G401 (cell line): ENCODE data around the gene ACOT6. TPM values are rescaled to one million over a fixed set of nuclear protein-coding genes. Genes with fewer than 3 reads are reported as not detected.
"Not testable (repeated sequence)": the region's sequence is repeated elsewhere in the genome, so short reads cannot be mapped to it uniquely, and the experiment has no call there.

ENCODE experiments used
- DNase-seq: peaks from one replicate; pipeline ENCODE4 v3.0.0-alpha.2; 2015; ENCODE audit warnings: low spot score
- in situ Hi-C: cut with HindIII; loops from 2 replicates; pipeline ENCODE4 v1.10.0; 2016; ENCODE audit warnings: low sequenced_read_pairs, mixed read lengths
- total RNA-seq: library from RNA; depleted of rRNA; stranded (reverse); fragments of >200 nt; shearing (Covaris generic); gene quantifications from 2 replicates; pipeline ENCODE4 v1.2.3, GENCODE V29; 2014; rRNA removed

The ACOT6 gene
- total RNA-seq, 1 experiment from 2014 or later: not detected

DNA sequence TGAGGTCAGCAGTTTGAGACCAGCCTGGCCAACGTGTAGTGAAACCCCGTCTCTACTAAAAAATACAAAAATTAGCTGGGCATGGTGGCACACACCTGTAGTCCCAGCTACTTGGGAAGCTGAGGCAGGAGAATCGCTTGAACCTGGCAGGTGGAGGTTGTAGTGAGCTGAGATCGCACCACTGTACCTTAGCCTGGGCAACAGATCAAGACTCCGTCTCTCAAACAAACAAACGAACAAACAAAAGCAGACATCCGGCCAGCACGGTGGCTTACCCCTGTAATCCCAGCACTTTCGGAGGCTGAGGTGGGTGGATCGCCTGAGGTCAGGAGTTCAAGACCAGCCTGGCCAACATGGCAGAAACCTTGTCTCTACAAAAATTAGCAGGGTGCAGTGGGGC lies 24.0 kb downstream of the ACOT6 start:
- DNase-seq, in situ Hi-C loops: not testable (repeated sequence)

DNA sequence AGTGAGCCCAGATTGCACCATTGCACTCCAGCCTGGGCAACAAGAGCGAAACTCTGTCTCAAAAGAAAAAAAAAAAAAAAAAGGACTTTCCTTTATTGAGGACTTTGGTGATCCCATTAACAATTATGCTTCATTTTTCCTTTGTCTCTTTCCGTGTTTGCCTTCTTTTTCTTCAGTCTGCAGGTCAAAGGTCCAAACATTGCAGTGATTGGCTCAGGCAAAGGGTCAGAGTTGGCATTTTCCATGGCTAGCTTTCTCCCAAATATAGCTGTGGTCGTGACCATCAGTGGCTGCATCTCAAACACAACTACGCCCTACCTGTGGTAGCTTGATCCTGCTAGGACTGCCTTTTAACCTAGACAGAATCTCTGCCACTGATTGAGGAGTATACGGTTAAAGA lies 25.5 kb downstream of the ACOT6 start:
- no peak for DNase-seq
- in situ Hi-C loops: no loop called here

DNA sequence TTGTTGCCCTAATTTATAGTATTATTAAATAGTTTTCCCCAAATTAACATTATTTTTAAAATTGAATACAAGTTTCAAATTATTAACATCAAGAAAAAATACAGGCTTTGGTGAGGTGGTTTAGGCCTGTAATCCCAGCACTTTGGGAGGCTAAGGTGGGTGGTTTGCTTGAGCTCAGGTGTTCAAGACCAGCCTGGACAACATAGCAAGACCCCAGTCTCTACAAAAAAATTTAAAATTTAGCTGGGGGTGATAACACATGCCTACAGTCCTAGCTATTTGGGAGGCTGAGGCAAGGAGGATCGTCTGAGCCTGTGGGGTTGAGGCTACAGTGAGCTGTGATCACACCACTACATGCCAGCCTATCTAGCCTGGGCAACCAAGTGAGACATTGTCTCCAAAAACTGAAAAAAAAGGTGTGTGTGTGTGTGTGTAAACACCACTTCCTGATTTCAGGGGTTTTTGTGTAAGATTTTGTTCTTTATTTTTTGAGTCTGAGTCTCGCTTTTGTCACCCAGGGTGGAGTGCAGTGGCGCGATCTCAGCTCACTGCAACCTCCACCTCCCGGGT lies 28.6 kb downstream of the ACOT6 start:
- in situ Hi-C loops: no loop called here
- no peak for DNase-seq

DNA sequence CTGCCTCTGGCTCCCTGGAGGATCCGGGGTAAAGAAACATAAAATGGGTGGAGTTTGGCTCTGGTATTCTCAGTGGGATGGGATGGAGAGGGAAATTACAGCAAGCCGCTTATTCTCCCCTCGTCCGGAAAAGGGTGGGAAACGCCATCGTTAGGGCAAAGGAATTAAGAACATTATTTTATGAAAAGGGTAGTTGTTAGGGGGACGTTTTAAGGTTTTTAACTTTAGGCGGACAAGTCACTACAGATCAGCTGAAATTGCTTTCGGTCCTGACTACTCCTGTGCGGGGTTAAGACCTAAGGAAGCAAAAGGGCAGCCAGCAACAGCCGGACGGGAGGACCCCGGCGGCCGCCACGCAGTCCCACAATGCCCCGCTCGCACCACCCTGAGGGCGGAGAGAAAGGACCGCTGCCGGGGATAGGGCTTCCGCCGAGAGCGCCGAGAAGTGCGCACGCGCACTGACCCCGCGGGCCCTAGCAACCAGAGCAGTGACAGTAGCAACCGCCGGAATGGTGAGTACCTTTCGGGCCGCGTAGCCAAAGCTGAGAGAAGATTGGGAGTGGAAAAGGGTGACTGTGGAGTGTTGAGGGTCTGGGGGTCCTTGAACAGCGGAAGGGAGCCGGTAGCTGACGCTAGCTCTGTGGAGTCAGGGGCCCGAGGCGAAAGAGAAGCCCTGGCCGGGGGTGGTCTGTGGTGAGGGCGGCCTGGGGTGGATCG lies 32.4 kb downstream of the ACOT6 start, which contains the start of gene DNAL1:
Gene DNAL1, plus strand, starts transcription at position 456 of the 717 bp plus-strand sequence. Its CDS starts 54 bp downstream, at position 510.
- DNase-seq: peak; percentile 92
- in situ Hi-C loops: no loop called here

DNA sequence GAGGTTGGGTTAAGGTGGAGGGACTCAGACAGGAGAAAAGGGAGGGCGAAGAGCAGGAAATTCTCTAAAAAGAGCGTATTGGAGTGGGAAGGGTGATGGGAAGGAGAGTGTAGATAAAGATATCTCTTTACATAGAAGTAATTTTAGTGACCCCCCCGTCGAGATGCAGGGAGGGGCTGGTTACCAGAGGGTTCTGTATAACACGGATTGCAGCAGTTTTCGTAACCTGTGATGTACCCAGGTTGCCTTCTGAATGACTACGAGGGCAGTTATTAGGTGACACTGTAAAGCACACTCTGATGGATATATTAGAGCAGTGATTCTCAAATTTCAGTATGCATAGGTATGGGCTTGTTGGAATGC lies 32.9 kb downstream of the ACOT6 start:
- DNase-seq: peak; percentile 14
- in situ Hi-C loops: no loop called here

DNA sequence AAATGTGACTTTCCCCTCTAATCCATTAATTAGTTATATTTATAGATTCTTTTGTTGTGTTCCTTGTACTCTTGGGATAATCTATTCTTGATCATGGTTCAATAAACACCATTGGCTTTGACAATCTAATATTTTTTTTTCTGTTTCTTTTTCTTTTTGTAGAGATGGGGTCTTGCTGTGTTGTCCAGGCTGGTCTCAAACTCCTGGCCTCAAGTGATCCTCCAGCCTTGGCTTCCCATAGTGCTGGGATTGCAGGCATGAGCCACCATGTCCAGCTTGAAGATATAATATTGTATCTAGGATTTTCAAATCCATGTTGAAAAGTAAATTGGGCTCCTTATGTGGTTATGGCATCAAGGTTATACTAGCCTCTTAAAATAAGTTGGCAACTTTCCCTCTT lies 38.7 kb downstream of the ACOT6 start:
- DNase-seq: no peak
- in situ Hi-C loops: no loop called here

DNA sequence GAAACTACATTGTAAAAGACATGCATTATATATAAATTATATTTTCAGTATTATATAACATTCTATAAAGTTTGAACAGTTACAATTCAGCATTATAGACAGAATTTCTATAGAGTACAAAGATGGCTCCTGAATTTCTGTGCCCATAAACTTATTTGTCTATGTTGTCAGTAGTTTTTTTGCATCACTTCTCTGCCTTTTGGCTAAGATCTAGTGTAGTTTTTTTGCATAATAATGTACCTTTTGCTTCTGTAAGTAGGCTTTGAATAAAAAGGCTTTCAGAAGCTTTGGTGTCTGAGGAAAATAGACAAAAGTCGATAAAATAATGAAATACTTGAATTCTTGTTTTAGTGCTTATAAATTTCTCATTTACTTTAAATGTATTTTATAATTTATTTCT lies 43.5 kb downstream of the ACOT6 start:
- in situ Hi-C loops: no loop called here
- no peak for DNase-seq

DNA sequence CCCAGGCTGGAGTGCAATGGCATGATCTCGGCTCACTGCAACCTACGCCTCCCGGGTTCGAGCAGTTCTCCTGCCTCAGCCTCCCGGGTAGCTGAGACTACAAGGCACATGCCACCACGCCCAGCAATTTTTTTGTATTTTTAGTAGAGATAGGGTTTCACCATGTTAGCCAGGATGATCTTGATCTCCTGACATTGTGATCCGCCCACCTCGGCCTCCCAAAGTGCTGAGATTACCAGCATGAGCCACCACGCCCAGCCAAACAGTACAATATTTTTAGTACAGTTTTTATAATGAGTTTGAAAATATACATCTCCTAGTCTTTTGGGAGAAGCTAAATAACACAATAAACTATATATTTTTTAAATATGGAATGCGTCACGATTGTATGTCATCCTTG lies 46.9 kb downstream of the ACOT6 start:
- DNase-seq, in situ Hi-C loops: not testable (repeated sequence)

DNA sequence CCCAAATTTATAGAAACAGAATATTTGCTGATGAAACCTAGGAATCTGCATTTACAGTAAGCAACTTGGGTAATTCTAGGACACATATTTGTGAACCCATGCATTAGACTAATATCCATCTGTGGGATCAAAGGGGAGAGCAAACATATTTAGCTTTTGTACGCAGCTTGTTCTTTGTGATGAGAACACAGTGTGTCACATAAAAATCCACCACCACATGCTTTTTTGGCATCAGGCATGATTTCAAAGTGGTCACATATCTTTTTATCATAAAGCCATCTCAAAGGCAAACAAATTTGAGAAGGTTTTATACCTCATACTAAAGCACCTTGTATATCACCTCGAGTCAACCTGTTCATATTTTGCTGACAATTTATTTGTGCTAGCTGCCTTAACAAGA lies 48.2 kb downstream of the ACOT6 start:
- DNase-seq: no peak
- in situ Hi-C loops: no loop called here

DNA sequence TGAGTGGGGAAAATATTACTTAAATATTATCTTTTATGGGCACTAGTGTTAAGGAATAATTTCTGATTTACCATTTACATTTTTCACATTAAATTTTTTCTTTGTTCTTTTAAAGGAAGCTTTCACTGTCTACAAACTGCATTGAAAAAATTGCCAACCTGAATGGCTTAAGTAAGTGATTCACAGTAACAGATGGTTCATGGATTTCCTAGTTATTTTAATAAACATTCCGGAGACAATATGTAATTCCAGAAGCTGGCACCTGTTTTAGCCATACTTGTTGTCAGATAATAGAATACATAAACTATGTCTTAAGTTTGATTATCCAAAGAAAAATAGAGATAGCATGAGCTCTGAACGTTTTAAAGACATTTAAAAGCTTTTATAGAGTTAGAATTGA lies 49.6 kb downstream of the ACOT6 start:
- DNase-seq: no peak
- in situ Hi-C loops: no loop called here

DNA sequence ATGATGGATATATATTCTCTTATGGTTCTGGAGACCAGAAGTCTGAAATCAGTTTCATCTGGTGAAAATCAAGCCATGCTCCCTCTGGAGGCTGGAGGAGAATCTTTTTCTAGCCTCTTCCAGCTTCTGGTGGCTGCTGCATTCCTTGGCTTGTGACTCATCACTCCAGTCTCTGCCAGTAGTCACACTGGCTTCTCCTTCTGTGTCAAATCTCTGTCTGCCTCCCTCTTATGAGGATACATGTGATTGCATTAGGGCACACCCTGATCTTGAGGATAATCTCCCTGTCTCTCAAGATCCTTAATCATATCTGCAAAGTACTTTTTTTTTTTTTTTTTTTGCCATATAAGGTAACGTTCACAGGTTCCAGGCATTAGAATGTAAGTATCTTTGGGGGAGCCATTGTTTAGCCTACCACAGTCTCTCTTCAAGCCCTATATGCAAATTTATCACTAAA lies 50.2 kb downstream of the ACOT6 start:
- peak; percentile 12 for DNase-seq
- in situ Hi-C loops: no loop called here

DNA sequence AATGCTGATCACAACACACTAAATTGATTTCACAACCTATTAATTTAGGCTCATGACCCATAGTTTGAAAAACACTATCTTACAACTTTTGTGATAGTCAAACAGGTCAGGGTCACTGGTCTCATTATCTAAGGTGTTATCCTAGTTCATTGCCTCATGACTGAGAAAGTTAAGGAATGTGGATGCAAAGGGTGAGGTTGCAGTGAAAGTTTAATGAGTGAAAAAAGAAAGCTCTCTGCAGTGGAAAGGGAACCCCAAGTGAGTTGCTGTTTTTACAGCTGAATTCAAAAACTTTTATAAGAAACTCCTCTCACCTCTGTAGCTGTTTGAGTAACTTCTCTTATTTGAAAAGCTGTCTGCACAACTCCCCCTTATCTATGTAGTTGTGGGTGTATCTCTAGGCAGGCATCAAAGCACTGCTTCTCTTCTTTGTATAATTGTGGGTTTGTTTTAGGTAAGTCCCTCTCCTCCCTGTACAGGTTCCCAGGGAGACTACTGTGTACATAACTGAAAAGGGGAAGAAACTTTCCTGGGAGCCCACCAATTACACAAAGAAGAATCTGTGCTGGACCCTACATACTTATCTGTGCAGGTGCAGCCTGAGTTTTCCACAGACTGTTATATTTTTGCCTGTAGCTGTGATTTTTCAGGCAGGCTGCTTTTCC lies 51.4 kb downstream of the ACOT6 start:
- in situ Hi-C loops: no loop called here
- DNase-seq: no peak

DNA sequence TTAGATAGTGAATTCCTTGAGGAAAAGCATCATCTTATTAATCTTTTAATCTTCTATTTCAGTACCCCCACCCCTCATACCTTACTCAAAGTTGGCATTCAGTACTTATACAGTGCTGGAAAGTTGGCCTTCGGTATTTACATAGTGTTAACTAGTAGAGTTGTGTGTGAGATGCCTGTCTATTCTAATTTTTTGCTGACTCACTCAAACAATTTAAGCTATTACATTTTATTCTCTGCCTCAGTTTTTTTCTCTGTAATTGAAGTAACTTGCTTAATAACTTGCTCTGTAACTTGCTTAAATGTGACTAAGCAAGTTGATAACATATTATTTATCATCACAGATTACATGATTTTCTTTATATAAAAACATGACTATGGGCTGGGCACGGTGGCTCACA lies 52.8 kb downstream of the ACOT6 start:
- DNase-seq: no peak
- in situ Hi-C loops: no loop called here

DNA sequence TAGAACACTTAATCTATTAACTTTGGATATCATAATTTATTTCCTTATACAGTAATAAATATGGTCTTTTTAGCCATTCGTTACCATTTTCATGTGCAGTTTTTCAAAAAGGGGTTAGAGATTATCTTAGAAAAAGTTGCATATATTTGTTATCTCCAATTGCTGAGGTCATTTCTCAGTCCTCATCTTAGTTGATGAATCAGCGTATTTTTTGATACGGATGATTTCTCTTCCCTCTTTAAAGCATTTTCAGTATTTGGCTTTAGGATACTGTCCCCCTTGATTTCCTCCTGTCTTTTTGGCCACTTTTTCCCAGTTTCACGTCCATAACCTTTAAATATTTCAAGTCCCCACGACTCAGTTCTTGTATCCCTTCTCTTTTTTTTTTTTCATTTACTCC lies 54.3 kb downstream of the ACOT6 start:
- DNase-seq: no peak
- in situ Hi-C loops: no loop called here

DNA sequence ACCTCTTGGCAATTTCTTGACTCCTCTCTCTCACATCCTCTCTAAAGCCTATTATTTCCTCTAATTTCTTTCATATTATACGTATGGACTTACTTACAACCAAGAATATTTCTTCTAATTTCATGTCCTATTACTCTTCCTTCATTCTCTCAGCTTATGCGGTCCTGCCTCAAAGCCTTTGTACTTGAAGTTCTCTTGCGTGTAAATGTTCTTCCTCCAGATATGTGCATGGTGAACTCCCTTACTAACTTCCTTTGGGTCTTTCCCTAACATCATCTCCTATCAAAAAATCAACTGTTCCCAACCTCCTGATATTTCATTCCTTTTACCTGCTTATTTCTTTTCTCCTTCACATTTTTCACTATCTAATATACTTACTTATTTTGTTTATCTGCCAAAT lies 55.5 kb downstream of the ACOT6 start:
- DNase-seq: no peak
- in situ Hi-C loops: no loop called here

Other genes with a start within 250 kb of the ACOT6 start
- 16.6 and 49.1 TPM in 2 replicates for gene NUMB, start 154.0 kb upstream of the ACOT6 start, total RNA-seq
- gene RIOX1, start 121.6 kb upstream of the ACOT6 start, total RNA-seq: 0.07 and 0.31 TPM in 2 replicates
- gene ACOT1, start 75.4 kb upstream of the ACOT6 start, total RNA-seq: not detected in 2 replicates
- not detected in 2 replicates for gene HEATR4, start 53.6 kb upstream of the ACOT6 start, total RNA-seq
- gene ACOT2, start 43.3 kb upstream of the ACOT6 start, total RNA-seq: 117 and 124 TPM in 2 replicates
- gene ACOT4, start 20.6 kb upstream of the ACOT6 start, total RNA-seq: not detected in 2 replicates
- 18.8 and 32.8 TPM in 2 replicates for gene DNAL1, start 32.5 kb downstream of the ACOT6 start, total RNA-seq
- gene PNMA1, start 101.9 kb downstream of the ACOT6 start, total RNA-seq: 65.8 and 80.4 TPM in 2 replicates
- gene PTGR2, start 239.3 kb downstream of the ACOT6 start, total RNA-seq: 2.1 and 6.6 TPM in 2 replicates